ENCODE data around the gene APBA2. TPM values are rescaled to one million over a fixed set of nuclear protein-coding genes. Genes with fewer than 3 reads are reported as not detected.

APBA2 gene
- total and polyA plus RNA-seq, 10 of the 15 experiments (the other 5 are each of a cell fraction or from before 2014, with no cell fraction given), result 0.06 to 0.26 (median 0.07) TPM; not detected in 7

GRCh38 chr15:29135309-29135657 lies 249.5 kb downstream of the APBA2 start:
- H3K27ac ChIP-seq (ENCODE audit: control insufficient read depth, insufficient read depth), result no peak overlapping the region
- H3K79me2 ChIP-seq (ENCODE audit: control insufficient read depth, insufficient read depth, low read length), result no peaks in the 10 kb centered on the region
- TF ChIP-seq EZH2 (IDR thresholded peaks at IDR 0.05; ENCODE audit: borderline replicate concordance, control insufficient read depth, low read depth, low read length), result no peak
- TF ChIP-seq SRF (IDR thresholded peaks at IDR 0.05; ENCODE audit: low read depth in 2 of 2, low read length in 2 of 2), result no peak
- no peak for TF ChIP-seq ZBTB33 (IDR thresholded peaks at IDR 0.05)
- no peak for TF ChIP-seq ETV6 (conservative IDR thresholded peaks at IDR 0.05 in 1 of 2, IDR thresholded peaks at IDR 0.05 in 1 of 2; ENCODE audit: borderline replicate concordance in 1 of 2, low read depth in 1 of 2)
- TF ChIP-seq CEBPZ (IDR thresholded peaks at IDR 0.05; ENCODE audit: low read depth, low read length), result no peak
- TF ChIP-seq RFX5 (IDR thresholded peaks at IDR 0.05; ENCODE audit: low read depth, low read length), result no peak
- no peak for TF ChIP-seq PAX5 (IDR thresholded peaks at IDR 0.05; ENCODE audit: borderline replicate concordance, low read depth, low read length)
- TF ChIP-seq RAD21 (IDR thresholded peaks at IDR 0.05; ENCODE audit: insufficient read depth, low read depth, low read length), result no peak
- no peak for TF ChIP-seq KAT2A (conservative IDR thresholded peaks at IDR 0.05; ENCODE audit: control insufficient read depth, low read depth, low read length)
- TF ChIP-seq SIN3A (IDR thresholded peaks at IDR 0.05; ENCODE audit: low read depth, low read length), result no peak
- no peak for TF ChIP-seq FOXK2 (IDR thresholded peaks at IDR 0.05)
- TF ChIP-seq FOXM1 (IDR thresholded peaks at IDR 0.05; ENCODE audit: low read depth, low read length), result no peak
- DNase-seq (ENCODE audit: low read depth, low spot score), result no peak
- in situ Hi-C loops (cut with MboI) (no loop called here), intact Hi-C loops (cut with micrococcal nuclease; ENCODE audit: unreplicated experiment) (no loop called here)
- H3K9me3 ChIP-seq (replicated peaks; ENCODE audit: control insufficient read depth, insufficient read depth, low read length), result no peaks in the 10 kb centered on the region
- no TSS peak for BruUV-seq (replicated peaks)
- H4K20me1 ChIP-seq (ENCODE audit: control insufficient read depth, insufficient read depth), result no peaks in the 10 kb centered on the region
- no peak overlapping the region for H3K4me2 ChIP-seq (ENCODE audit: control insufficient read depth, insufficient read depth)
- RAD21 ChIA-PET (ENCODE audit: unreplicated experiment), result no interaction called here
- no peak overlapping the region for H2AFZ ChIP-seq (ENCODE audit: control insufficient read depth, low read depth, low read length)
- no peak overlapping the region for H3K9ac ChIP-seq (ENCODE audit: control insufficient read depth, insufficient read depth, low read length)
- H3K4me3 ChIP-seq, result no peak overlapping the region
- WGBS (ENCODE audit: insufficient coverage, insufficient replicate concordance, low lambda C conversion rate, missing lambda C conversion rate), result 20% methylated on average over 6 of the region's 6 CpGs
- SMC1A ChIA-PET (ENCODE audit: uncharacterized antibody, unreplicated experiment), result no interaction called here
- no peaks in the 10 kb centered on the region for H3K36me3 ChIP-seq (ENCODE audit: control insufficient read depth in 2 of 2, insufficient read depth in 2 of 2, low read length in 1 of 2)
- ATAC-seq, result no peak
- CTCF ChIA-PET, result no interaction called here
- no peaks in the 10 kb centered on the region for H3K4me1 ChIP-seq (ENCODE audit: control insufficient read depth, insufficient read depth, low read length)
- no peak for FAIRE-seq
- H3K27me3 ChIP-seq (replicated peaks in 1 of 2; ENCODE audit: control insufficient read depth in 2 of 2, insufficient read depth in 2 of 2, low read length in 1 of 2), result no peaks in the 10 kb centered on the region
- POLR2A ChIA-PET, result no interaction called here
